ENCODE measurements around the gene DPH3.

The DPH3 gene

DNA sequence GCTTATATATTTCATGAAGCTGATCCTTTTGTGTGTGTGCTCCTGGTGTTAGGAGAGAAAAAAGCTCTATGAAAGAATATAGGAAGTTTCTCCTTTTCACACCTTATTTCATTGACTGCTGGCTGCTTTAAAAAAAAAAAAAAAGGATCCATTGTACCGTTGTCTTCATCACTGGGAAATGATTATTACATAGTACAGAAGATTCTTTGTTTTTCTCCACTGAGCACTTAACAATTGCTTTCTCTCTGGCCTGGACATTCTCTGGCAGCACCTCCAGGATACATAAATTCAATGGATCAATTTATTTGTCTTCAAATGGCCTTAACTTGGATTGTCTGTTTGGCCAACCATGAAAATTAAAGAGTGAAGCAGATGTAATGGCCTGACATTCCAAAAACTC, 37.2 kb downstream of the DPH3 start:
- DNase-seq = no peak

- DNase-seq = no peak
Measured at GRCh38 chr3:16224325-16224724, 40.4 kb downstream of the DPH3 start.

DNA sequence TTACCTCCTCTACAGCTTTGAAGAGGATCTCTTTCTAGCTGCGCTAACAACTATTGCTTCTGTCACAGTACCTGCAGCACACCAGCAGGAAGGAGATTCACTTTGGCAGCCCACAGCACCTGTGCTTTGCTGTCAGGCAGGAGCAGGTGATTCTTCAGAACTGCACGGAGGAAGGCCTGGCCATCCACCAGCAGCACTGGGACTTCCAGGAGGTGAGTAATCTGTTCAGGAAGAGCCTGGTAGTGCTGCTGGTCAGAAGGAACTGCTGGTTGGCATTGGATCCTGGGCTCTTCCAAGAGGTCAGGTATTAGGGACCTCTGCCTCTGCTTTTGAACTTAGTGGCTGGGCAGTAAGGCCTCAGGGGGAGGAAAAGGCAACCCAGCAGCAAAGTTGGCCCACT, 42.2 kb downstream of the DPH3 start:
- no peak for DNase-seq

DNA sequence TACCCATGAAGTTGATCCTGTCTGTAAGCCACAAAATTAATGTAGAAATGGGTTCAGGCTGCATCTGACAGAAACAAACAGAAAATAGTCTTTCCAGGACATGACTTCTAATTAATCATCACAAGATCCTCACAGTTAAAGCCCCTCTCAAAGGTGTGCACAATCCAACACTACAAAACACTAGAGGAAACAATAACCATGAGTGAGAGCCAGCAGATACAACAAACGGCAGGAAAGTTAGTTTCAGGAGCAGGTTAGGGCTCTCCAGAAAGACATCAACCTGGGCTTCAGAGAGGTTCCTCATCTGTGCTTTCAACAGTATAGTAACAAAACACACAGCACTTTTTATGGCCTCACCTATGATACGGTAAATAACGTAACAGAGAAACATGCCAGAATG, 42.8 kb downstream of the DPH3 start:
- DNase-seq = no peak

DNA sequence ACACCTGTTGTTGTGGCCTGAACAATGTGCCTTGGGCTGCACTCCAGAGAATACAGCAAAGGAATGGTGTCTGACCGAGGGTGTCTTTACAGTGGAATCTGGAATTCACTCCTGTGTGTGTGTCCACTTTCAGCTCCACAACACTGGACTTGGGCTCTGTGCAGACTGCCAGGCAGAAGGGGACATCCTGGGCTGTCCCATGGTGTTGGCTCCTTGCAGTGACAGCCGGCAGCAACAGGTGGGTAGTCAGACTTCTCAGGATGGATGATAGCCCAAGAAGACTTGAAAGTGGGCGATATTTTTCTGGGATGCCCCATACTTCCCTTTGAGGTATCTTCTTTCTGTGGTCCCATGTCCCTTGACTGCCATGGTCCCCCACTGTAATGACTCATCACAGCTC, 45.0 kb downstream of the DPH3 start:
- DNase-seq = no peak

DNA sequence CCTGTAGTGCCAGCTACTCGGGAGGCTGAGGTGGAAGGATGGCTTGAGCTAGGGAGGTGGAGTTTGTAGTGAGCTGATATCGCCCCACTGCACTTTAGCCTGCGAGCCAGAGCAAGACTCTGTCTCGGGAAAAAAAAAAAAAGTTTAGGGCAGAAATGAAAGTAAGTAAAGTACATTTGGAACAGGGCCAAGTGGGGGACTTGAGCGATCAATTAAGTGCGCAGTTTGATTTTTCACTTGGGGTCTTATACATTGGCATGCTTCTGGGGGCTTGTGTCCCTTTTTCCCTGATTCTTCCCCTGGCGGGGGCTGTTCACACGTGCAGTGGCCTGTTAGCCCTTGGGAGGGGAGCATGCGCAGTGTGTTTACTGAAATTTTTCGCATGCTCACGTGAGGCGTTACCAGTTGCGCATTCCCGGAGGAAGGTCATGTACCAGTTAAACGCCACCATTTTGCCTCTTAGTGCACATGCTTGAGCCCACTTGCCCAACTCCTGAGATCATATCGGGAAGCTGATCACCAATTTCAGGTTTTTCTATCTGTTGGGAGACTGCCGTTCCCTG, 48.3 kb downstream of the DPH3 start:
- no peak for DNase-seq

DNA sequence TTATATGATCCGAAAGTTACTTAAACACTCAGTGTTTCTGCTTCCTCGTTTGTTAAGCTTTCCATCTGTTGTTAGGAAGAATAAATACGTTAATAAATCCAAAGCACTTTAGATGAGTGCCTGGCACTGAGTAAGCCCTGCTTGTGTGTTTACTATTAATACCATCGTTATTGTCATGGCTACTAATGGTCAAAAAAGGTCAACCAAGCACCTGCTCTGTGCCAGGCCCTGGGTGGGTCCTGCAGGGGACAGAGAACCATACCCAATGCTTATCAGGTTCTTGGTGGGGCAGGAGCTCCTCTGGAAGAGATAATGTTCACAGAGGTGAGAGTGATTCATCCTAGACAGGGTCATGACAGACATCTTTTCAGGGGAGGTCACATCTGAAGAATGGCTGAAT, 50.4 kb downstream of the DPH3 start:
- DNase-seq = no peak

GRCh38 chr3:16211176-16211904, 53.4 kb downstream of the DPH3 start:
- no peak for DNase-seq

All from CD4-positive, alpha-beta T cell treated with Interleukin-6 for 4 hours (primary cell).